Common myeloid progenitor, CD34-positive (primary cell): Measurements from ENCODE around the gene POMP.

Source experiments
- CTCF ChIA-PET: fragments of 350-600 bp; sonication (Branson Sonifier 250); formaldehyde crosslinking; loops from one replicate; lab custom pipeline; 2021; ENCODE audit warnings: antibody characterized with exemption; lab: Charles Lee
- POLR2A ChIA-PET: fragments of 350-600 bp; sonication (Branson Sonifier 250); formaldehyde crosslinking; loops from one replicate; lab custom pipeline; 2021; ENCODE audit warnings: antibody characterized with exemption; lab: Charles Lee
- DNase-seq, 3 donors: peaks; one replicate each; pipeline versions ENCODE4 v3.0.0 to v3.0.0-alpha.2; 2013
- H3K27ac ChIP-seq, 2 experiments: 1 replicate in 1 of 2; 2 replicates in 1 of 2; pipeline ENCODE4 v1.7.0; 2013; ENCODE audit warnings: inconsistent platforms in 2 of 2, low read length in 2 of 2, mild to moderate bottlenecking in 2 of 2, low read depth in 1 of 2, moderate library complexity in 1 of 2; ENCODE audit not compliant: severe bottlenecking in 2 of 2, insufficient read depth in 1 of 2, poor library complexity in 1 of 2
- H3K27me3 ChIP-seq, 5 experiments: replicated peaks in 2 of 5; 1 replicate in 3 of 5; 2 replicates in 2 of 5; pipeline versions ENCODE4 v1.6.1 to v1.7.0; 2013; ENCODE audit warnings: low read length in 4 of 5, mild to moderate bottlenecking in 2 of 5, moderate library complexity in 2 of 5, inconsistent platforms in 1 of 5; ENCODE audit not compliant: insufficient read depth in 5 of 5, control insufficient read depth in 4 of 5
- H3K36me3 ChIP-seq, 4 experiments: 1 replicate in 2 of 4; 2 replicates in 2 of 4; pipeline versions ENCODE4 v1.6.1 to v1.7.0; 2013; ENCODE audit warnings: low read length in 3 of 4, control low read depth in 1 of 4, mild to moderate bottlenecking in 1 of 4; ENCODE audit not compliant: control insufficient read depth in 4 of 4, insufficient read depth in 4 of 4
- H3K4me1 ChIP-seq, 4 experiments: 1 replicate in 3 of 4; 2 replicates in 1 of 4; pipeline versions ENCODE4 v1.6.1 to v1.7.1; 2013; ENCODE audit warnings: low read length in 3 of 4, mild to moderate bottlenecking in 3 of 4, control low read depth in 1 of 4, inconsistent platforms in 1 of 4, moderate library complexity in 1 of 4; ENCODE audit not compliant: control insufficient read depth in 4 of 4, insufficient read depth in 4 of 4; ENCODE audit errors: control extremely low read depth in 1 of 4
- H3K4me3 ChIP-seq, 7 experiments: 1 replicate in 4 of 7; 2 replicates in 3 of 7; pipeline versions ENCODE4 v1.5.1 to v1.7.0; 2013; ENCODE audit warnings: mild to moderate bottlenecking in 7 of 7, low read length in 6 of 7, moderate library complexity in 6 of 7, inconsistent platforms in 2 of 7, low read depth in 2 of 7, control low read depth in 1 of 7; ENCODE audit not compliant: insufficient read depth in 4 of 7, control insufficient read depth in 1 of 7; ENCODE audit errors: extremely low read depth in 1 of 7
- H3K9me3 ChIP-seq, 5 experiments: 1 replicate in 4 of 5; 2 replicates in 1 of 5; pipeline versions ENCODE4 v1.6.1 to v1.7.1; 2013; ENCODE audit warnings: low read length in 4 of 5, mild to moderate bottlenecking in 2 of 5, inconsistent platforms in 1 of 5, low read depth in 1 of 5, moderate library complexity in 1 of 5; ENCODE audit not compliant: control insufficient read depth in 4 of 5, insufficient read depth in 2 of 5; ENCODE audit errors: control extremely low read depth in 1 of 5
- WGBS: methylation state at CpG from one replicate; pipeline ENCODE4 v1.1.5; 2013; ENCODE audit not compliant: insufficient coverage; 5-methylcytosine and 5-hydroxymethylcytosine counted together

Gene POMP

GRCh38 chr13:28615916-28616446, 42.9 kb upstream of the POMP start:
- H3K36me3 ChIP-seq, result no peaks in the 10 kb centered on the region
- DNase-seq, result no peak
- ChIA-PET CTCF (no interaction called here), POLR2A (no interaction called here)
- H3K9me3 ChIP-seq, result no peaks in the 10 kb centered on the region
- no peak overlapping the region for H3K4me3 ChIP-seq
- H3K4me1 ChIP-seq, result peaks cover 0 to 23% (median 7%) of the 10 kb centered on the region in 4 experiments
- WGBS, result 100% methylated on average over 2 of the region's 2 CpGs
- no peaks in the 10 kb centered on the region for H3K27me3 ChIP-seq
- no peak overlapping the region for H3K27ac ChIP-seq

- H3K27ac ChIP-seq, result no peak overlapping the region
- POLR2A ChIA-PET, result no interaction called here
Observed at GRCh38 chr13:28618230-28618994, 40.5 kb upstream of the POMP start.

GRCh38 chr13:28620011-28620830, 38.7 kb upstream of the POMP start:
- H3K4me1 ChIP-seq, result peaks cover 0 to 23% (median 5%) of the 10 kb centered on the region in 4 experiments
- DNase-seq, result no peak
- H3K27me3 ChIP-seq, result no peaks in the 10 kb centered on the region
- H3K9me3 ChIP-seq, result no peaks in the 10 kb centered on the region
- H3K4me3 ChIP-seq, result no peak overlapping the region
- no peak overlapping the region for H3K27ac ChIP-seq
- ChIA-PET CTCF (interaction anchor here (1.7 to 1.9 kb wide), 2 partner anchors 9 to 16 kb away, joined by 4 to 6 read pairs; no protein-coding TSS in a partner anchor), POLR2A (no interaction called here)
- 94% methylated on average over 8 of the region's 8 CpGs for WGBS
- no peaks in the 10 kb centered on the region for H3K36me3 ChIP-seq

More at GRCh38 chr13:28618230-28618994, 40.5 kb upstream of the POMP start:
- Histone ChIP-seq H3K4me3 (no peak overlapping the region), H3K9me3 (no peaks in the 10 kb centered on the region), H3K4me1 (peaks cover 0 to 12% (median 0%) of the 10 kb centered on the region in 4 experiments), H3K36me3 (no peaks in the 10 kb centered on the region), H3K27me3 (no peaks in the 10 kb centered on the region)
- no peak for DNase-seq
- CTCF ChIA-PET, result no interaction called here
- WGBS, result 83% methylated on average over 29 of the region's 31 CpGs

- no peak overlapping the region for H3K27ac ChIP-seq
- no peak overlapping the region for H3K4me3 ChIP-seq
- H3K27me3 ChIP-seq, result no peaks in the 10 kb centered on the region
- H3K36me3 ChIP-seq, result no peaks in the 10 kb centered on the region
- DNase-seq, result no peak
- POLR2A ChIA-PET, result no interaction called here
- peaks cover 0 to 23% (median 5%) of the 10 kb centered on the region in 4 experiments for H3K4me1 ChIP-seq
- CTCF ChIA-PET, result interaction anchor here (1.3 kb wide), 1 partner anchor 11 kb away, joined by 4 read pairs; no protein-coding TSS in a partner anchor
- no CpG with 5 or more reads among the region's 5 CpGs for WGBS
- no peaks in the 10 kb centered on the region for H3K9me3 ChIP-seq
Observed at GRCh38 chr13:28621449-28621848, 37.5 kb upstream of the POMP start.

- no peak overlapping the region for H3K27ac ChIP-seq
- H3K9me3 ChIP-seq, result no peaks in the 10 kb centered on the region
- ChIA-PET CTCF (interaction anchor here (1.3 kb wide), 1 partner anchor 11 kb away, joined by 4 read pairs; no protein-coding TSS in a partner anchor), POLR2A (no interaction called here)
- H3K36me3 ChIP-seq, result no peaks in the 10 kb centered on the region
- DNase-seq, result no peak
- no peak overlapping the region for H3K4me3 ChIP-seq
- H3K4me1 ChIP-seq, result peaks cover 0 to 23% (median 5%) of the 10 kb centered on the region in 4 experiments
- WGBS, result 98% methylated on average over 8 of the region's 8 CpGs
- no peaks in the 10 kb centered on the region for H3K27me3 ChIP-seq
Observed at GRCh38 chr13:28622286-28622685, 36.6 kb upstream of the POMP start.

- Histone ChIP-seq H3K36me3 (no peaks in the 10 kb centered on the region), H3K27ac (no peak overlapping the region), H3K4me3 (no peak overlapping the region), H3K27me3 (no peaks in the 10 kb centered on the region), H3K9me3 (no peaks in the 10 kb centered on the region), H3K4me1 (peaks cover 0 to 28% (median 7%) of the 10 kb centered on the region in 4 experiments)
- ChIA-PET CTCF (interaction anchor here (1.3 to 2.0 kb wide), 2 partner anchors 11 to 274 kb away, joined by 3 to 6 read pairs; no protein-coding TSS in a partner anchor), POLR2A (no interaction called here)
- DNase-seq, result no peak
- WGBS, result 65% methylated on average over 12 of the region's 15 CpGs
Observed at GRCh38 chr13:28623782-28624706, 34.9 kb upstream of the POMP start.
